Esophagus (tissue), 2 donors: Measurements from ENCODE around the gene PAPLN. TPM values are rescaled to one million over a fixed set of nuclear protein-coding genes. Genes with fewer than 3 reads are reported as not detected.

Experiments used
- H3K27ac ChIP-seq, 2 donors: one replicate each; pipeline ENCODE4 v1.5.1; 2013; ENCODE audit warnings: low read depth in 2 of 2, mild to moderate bottlenecking in 2 of 2, inconsistent platforms in 1 of 2, low read length in 1 of 2, moderate library complexity in 1 of 2
- H3K27me3 ChIP-seq, 2 donors: one replicate each; pipeline ENCODE4 v1.6.1; 2013; ENCODE audit warnings: low read length in 2 of 2, control low read depth in 1 of 2, mild to moderate bottlenecking in 1 of 2; ENCODE audit not compliant: insufficient read depth in 2 of 2, control insufficient read depth in 1 of 2
- H3K36me3 ChIP-seq, 2 donors: one replicate each; pipeline ENCODE4 v1.6.1; 2013; ENCODE audit warnings: low read length in 1 of 2; ENCODE audit not compliant: control insufficient read depth in 2 of 2, insufficient read depth in 2 of 2
- H3K4me1 ChIP-seq, 2 donors: one replicate each; pipeline ENCODE4 v1.6.1; 2013; ENCODE audit warnings: low read length in 1 of 2; ENCODE audit not compliant: control insufficient read depth in 2 of 2, insufficient read depth in 2 of 2
- H3K4me3 ChIP-seq, 2 donors: one replicate each; pipeline ENCODE4 v1.5.1; 2013; ENCODE audit warnings: low read length in 2 of 2, mild to moderate bottlenecking in 2 of 2, low read depth in 1 of 2, moderate library complexity in 1 of 2
- H3K9me3 ChIP-seq, 2 donors: one replicate each; pipeline ENCODE4 v1.6.1; 2013; ENCODE audit warnings: mild to moderate bottlenecking in 2 of 2, low read depth in 1 of 2, low read length in 1 of 2, moderate library complexity in 1 of 2; ENCODE audit not compliant: control insufficient read depth in 2 of 2, insufficient read depth in 1 of 2
- WGBS, 2 donors: extraction: QIAGEN DNeasy Blood & Tissue Kit; methylation state at CpG; one replicate each; pipeline ENCODE4 v1.1.7; 2013; 5-methylcytosine and 5-hydroxymethylcytosine counted together
- polyA plus RNA-seq, 2 donors: library from polyadenylated mRNA; stranded (reverse); fragments of 200-250 nt; gene quantifications; one replicate each; pipeline ENCODE4 v1.2.3, GENCODE V29; 2013
- donor health status: healthy with polysubstance abuse.
- donor health status: Bipolar disorder and iron deficiency.

Gene PAPLN
- polyA plus RNA-seq, 2 donors = 3.9 to 7.5 TPM

GRCh38 chr14:73249564-73250316 is 12.4 kb downstream of the PAPLN start:
- H3K27ac ChIP-seq = no peak overlapping the region
- no peaks in the 10 kb centered on the region for H3K36me3 ChIP-seq
- no peaks in the 10 kb centered on the region for H3K27me3 ChIP-seq
- H3K4me1 ChIP-seq = peaks cover 2% of the 10 kb centered on the region in 2 donors
- 83 to 87% methylated on average over 12 to 13 of the region's 13 CpGs for WGBS, 2 donors
- H3K9me3 ChIP-seq = no peaks in the 10 kb centered on the region
- H3K4me3 ChIP-seq = no peak overlapping the region

- H3K9me3 ChIP-seq = no peaks in the 10 kb centered on the region
- H3K27ac ChIP-seq = no peak overlapping the region
- H3K36me3 ChIP-seq = no peaks in the 10 kb centered on the region
- 88 to 89% methylated on average over 11 of the region's 11 CpGs for WGBS, 2 donors
- no peaks in the 10 kb centered on the region for H3K27me3 ChIP-seq
- no peak overlapping the region for H3K4me3 ChIP-seq
- peaks cover 2% of the 10 kb centered on the region in 2 donors for H3K4me1 ChIP-seq
Observed at GRCh38 chr14:73250317-73250713, 13.0 kb downstream of the PAPLN start.

GRCh38 chr14:73250781-73251500 is 13.6 kb downstream of the PAPLN start:
- Histone ChIP-seq H3K36me3 (no peaks in the 10 kb centered on the region), H3K9me3 (no peaks in the 10 kb centered on the region), H3K4me1 (peaks cover 0 to 1% of the 10 kb centered on the region in 2 donors), H3K27ac (no peak overlapping the region), H3K27me3 (no peaks in the 10 kb centered on the region), H3K4me3 (no peak overlapping the region)
- WGBS, 2 donors = 89 to 92% methylated on average over 27 of the region's 27 CpGs

- Histone ChIP-seq H3K27ac (no peak overlapping the region), H3K27me3 (no peaks in the 10 kb centered on the region), H3K4me3 (no peak overlapping the region), H3K9me3 (no peaks in the 10 kb centered on the region), H3K36me3 (no peaks in the 10 kb centered on the region), H3K4me1 (no peaks in the 10 kb centered on the region)
- WGBS, 2 donors = 91 to 92% methylated on average over 27 to 30 of the region's 30 CpGs
Observed at GRCh38 chr14:73251516-73252215, 14.4 kb downstream of the PAPLN start.

- no peaks in the 10 kb centered on the region for H3K36me3 ChIP-seq
- H3K27me3 ChIP-seq = no peaks in the 10 kb centered on the region
- H3K9me3 ChIP-seq = no peaks in the 10 kb centered on the region
- no peak overlapping the region for H3K27ac ChIP-seq
- H3K4me1 ChIP-seq = no peaks in the 10 kb centered on the region
- H3K4me3 ChIP-seq = no peak overlapping the region
- 88 to 91% methylated on average over 29 of the region's 29 CpGs for WGBS, 2 donors
Observed at GRCh38 chr14:73252491-73253322, 15.4 kb downstream of the PAPLN start.

GRCh38 chr14:73253323-73253610 is 16.0 kb downstream of the PAPLN start:
- WGBS, 2 donors = 92 to 93% methylated on average over 10 of the region's 10 CpGs
- H3K4me3 ChIP-seq = no peak overlapping the region
- no peaks in the 10 kb centered on the region for H3K36me3 ChIP-seq
- no peaks in the 10 kb centered on the region for H3K9me3 ChIP-seq
- no peaks in the 10 kb centered on the region for H3K4me1 ChIP-seq
- no peaks in the 10 kb centered on the region for H3K27me3 ChIP-seq
- no peak overlapping the region for H3K27ac ChIP-seq

- Histone ChIP-seq H3K4me3 (no peak overlapping the region), H3K9me3 (no peaks in the 10 kb centered on the region), H3K27ac (no peak overlapping the region), H3K36me3 (no peaks in the 10 kb centered on the region), H3K4me1 (no peaks in the 10 kb centered on the region), H3K27me3 (no peaks in the 10 kb centered on the region)
- WGBS, 2 donors = 85 to 91% methylated on average over 12 of the region's 12 CpGs
Observed at GRCh38 chr14:73253721-73254120, 16.4 kb downstream of the PAPLN start.

GRCh38 chr14:73254247-73255004 is 17.1 kb downstream of the PAPLN start:
- Histone ChIP-seq H3K4me1 (no peaks in the 10 kb centered on the region), H3K27ac (no peak overlapping the region), H3K36me3 (no peaks in the 10 kb centered on the region), H3K4me3 (no peak overlapping the region), H3K27me3 (no peaks in the 10 kb centered on the region), H3K9me3 (no peaks in the 10 kb centered on the region)
- 89 to 93% methylated on average over 27 to 28 of the region's 28 CpGs for WGBS, 2 donors

- 91 to 97% methylated on average over 6 of the region's 6 CpGs for WGBS, 2 donors
- no peak overlapping the region for H3K27ac ChIP-seq
- H3K4me3 ChIP-seq = no peak overlapping the region
- H3K9me3 ChIP-seq = no peaks in the 10 kb centered on the region
- H3K27me3 ChIP-seq = no peaks in the 10 kb centered on the region
- H3K36me3 ChIP-seq = no peaks in the 10 kb centered on the region
- H3K4me1 ChIP-seq = no peaks in the 10 kb centered on the region
Observed at GRCh38 chr14:73255005-73255400, 17.7 kb downstream of the PAPLN start.
